ENCODE measurements around the gene GALNT14.

The GALNT14 gene

GRCh38 chr2:31083234-31083993 is 54.8 kb downstream of the GALNT14 start:
- DNase-seq (ENCODE audit: low spot score): no peak

- DNase-seq (ENCODE audit: low spot score): no peak
These were observed 56.2 kb downstream of the GALNT14 start for GRCh38 chr2:31082002-31082401.

GRCh38 chr2:31081492-31081891 is 56.7 kb downstream of the GALNT14 start:
- DNase-seq (ENCODE audit: low spot score): no peak

GRCh38 chr2:31080361-31080760 is 57.9 kb downstream of the GALNT14 start:
- no peak for DNase-seq (ENCODE audit: low spot score)

GRCh38 chr2:31079665-31080064 is 58.6 kb downstream of the GALNT14 start:
- no peak for DNase-seq (ENCODE audit: low spot score)

GRCh38 chr2:31078579-31079105 is 59.6 kb downstream of the GALNT14 start:
- DNase-seq (ENCODE audit: low spot score): no peak

- DNase-seq (ENCODE audit: low spot score): no peak
These were observed 60.2 kb downstream of the GALNT14 start for GRCh38 chr2:31078011-31078410.

GRCh38 chr2:31075941-31076590 is 62.2 kb downstream of the GALNT14 start:
- no peak for DNase-seq (ENCODE audit: low spot score)

- no peak for DNase-seq (ENCODE audit: low spot score)
These were observed 62.8 kb downstream of the GALNT14 start for GRCh38 chr2:31075431-31075830.

- DNase-seq (ENCODE audit: low spot score): no peak
These were observed 66.5 kb downstream of the GALNT14 start for GRCh38 chr2:31071741-31072140.

GRCh38 chr2:31070339-31071125 is 67.7 kb downstream of the GALNT14 start:
- DNase-seq (ENCODE audit: low spot score): no peak

- DNase-seq (ENCODE audit: low spot score): no peak
These were observed 68.5 kb downstream of the GALNT14 start for GRCh38 chr2:31069643-31070325.

- DNase-seq (ENCODE audit: low spot score): peak; percentile 52
These were observed 71.0 kb downstream of the GALNT14 start for GRCh38 chr2:31067259-31067658.

- DNase-seq (ENCODE audit: low spot score): peak; percentile 77
These were observed 71.7 kb downstream of the GALNT14 start for GRCh38 chr2:31066551-31066950.

- DNase-seq (ENCODE audit: low spot score): no peak
These were observed 72.2 kb downstream of the GALNT14 start for GRCh38 chr2:31066086-31066485.

GRCh38 chr2:31065356-31065755 is 72.9 kb downstream of the GALNT14 start:
- no peak for DNase-seq (ENCODE audit: low spot score)

- DNase-seq (ENCODE audit: low spot score): no peak
These were observed 77.8 kb downstream of the GALNT14 start for GRCh38 chr2:31060397-31060796.

GRCh38 chr2:31058096-31059035 is 79.9 kb downstream of the GALNT14 start:
- DNase-seq (ENCODE audit: low spot score): no peak

GRCh38 chr2:31057691-31058090 is 80.5 kb downstream of the GALNT14 start:
- DNase-seq (ENCODE audit: low spot score): no peak

GRCh38 chr2:31055938-31056337 is 82.3 kb downstream of the GALNT14 start:
- no peak for DNase-seq (ENCODE audit: low spot score)

- DNase-seq (ENCODE audit: low spot score): no peak
These were observed 83.3 kb downstream of the GALNT14 start for GRCh38 chr2:31054842-31055388.

All from pons (tissue), 1 donor.